Ovary (tissue), 3 donors: Measurements from ENCODE around the gene PPCDC.

Experiments used
- CTCF ChIP-seq, 3 donors: fragments of 450-650 bp in 2 of 3; fragments of 200-600 bp in 1 of 3; IDR thresholded peaks; one replicate each; pipeline versions ENCODE4 v1.5.1 to v1.8.0; 2016 to 2022; ENCODE audit warnings: antibody characterized with exemption in 3 of 3, mild to moderate bottlenecking in 1 of 3
- EP300 ChIP-seq: sonication (generic); formaldehyde crosslinking; IDR thresholded peaks from one replicate; pipeline ENCODE4 v1.6.1; 2017; ENCODE audit warnings: antibody characterized with exemption
- POLR2A ChIP-seq: fragments of 450-650 bp; IDR thresholded peaks from one replicate; pipeline ENCODE4 v1.6.1; 2017; ENCODE audit warnings: antibody characterized with exemption, mild to moderate bottlenecking, moderate library complexity
- donor health status: DM: no; HTN: no; CAD: no.

- TF ChIP-seq POLR2A (no peak), CTCF (IDR thresholded peaks at IDR 0.05) (no peak), EP300 (no peak)
These were observed 22.1 kb downstream of the PPCDC start for GRCh38 chr15:75045332-75046015.
